HFFc6 (cell line): ENCODE measurements around the gene MKKS. TPM values are rescaled to one million over a fixed set of nuclear protein-coding genes. Genes with fewer than 3 reads are reported as not detected.
A peak's percentile ranks its signal among the peaks of the same experiment; 100 is the strongest.

ENCODE experiments used
- DNase-seq: peaks from one replicate; pipeline ENCODE4 v3.0.0-alpha.2; 2018
- H3K27ac Mint-ChIP-seq: 2 replicates; pipeline ENCODE4 v1.8.0; 2020; ENCODE audit warnings: mild to moderate bottlenecking, mixed read lengths
- H3K27me3 Mint-ChIP-seq: 2 replicates; pipeline ENCODE4 v1.8.0; 2021; ENCODE audit warnings: mild to moderate bottlenecking, moderate library complexity, mixed read lengths; ENCODE audit not compliant: insufficient read depth
- H3K36me3 Mint-ChIP-seq: 2 replicates; pipeline ENCODE4 v1.8.0; 2021; ENCODE audit warnings: low read depth, mixed read lengths
- H3K4me1 Mint-ChIP-seq: 2 replicates; pipeline ENCODE4 v1.8.0; 2020; ENCODE audit warnings: low read depth, mixed read lengths
- H3K4me3 Mint-ChIP-seq: 2 replicates; pipeline ENCODE4 v1.8.0; 2020; ENCODE audit warnings: mild to moderate bottlenecking, moderate library complexity, mixed read lengths
- H3K9me3 Mint-ChIP-seq: 2 replicates; pipeline ENCODE4 v1.8.0; 2020; ENCODE audit warnings: mild to moderate bottlenecking, mixed read lengths
- CTCF ChIP-seq: fragments of 200-600 bp; sonication (generic); IDR thresholded peaks from 2 replicates; pipeline ENCODE4 v1.5.0; 2021; ENCODE audit warnings: antibody characterized with exemption, mild to moderate bottlenecking
- total RNA-seq, 6 experiments: library from RNA; stranded (reverse); fragmentation: NEBNext Ultra II Directional; extraction: Animal tissue kit (Norgen Biotek cat#: 25700); gene quantifications; 2 replicates in 1 of 6; 3 replicates in 5 of 6; pipeline ENCODE4 v1.2.3, GENCODE V29; 2021

MKKS gene
- total RNA-seq, 6 experiments from 2014 or later: 6.0 to 10.0 (median 8.0) TPM

GRCh38 chr20:10469599-10469998 lies 35.6 kb upstream of the MKKS start:
- H3K4me3 Mint-ChIP-seq: no peak overlapping the region
- DNase-seq: peak; percentile 70
- peaks cover under 1% of the 10 kb centered on the region; the same call in 1 of the 2 replicates for H3K27me3 Mint-ChIP-seq
- peak overlapping the region; percentile 56; the same call in 1 of the 2 replicates for H3K27ac Mint-ChIP-seq
- no peaks in the 10 kb centered on the region for H3K9me3 Mint-ChIP-seq
- H3K4me1 Mint-ChIP-seq: peaks cover 24% of the 10 kb centered on the region
- TF ChIP-seq CTCF: peak; percentile 79
- H3K36me3 Mint-ChIP-seq: no peaks in the 10 kb centered on the region; the same call in 1 of the 2 replicates

GRCh38 chr20:10469056-10469455 lies 35.0 kb upstream of the MKKS start:
- no peak for TF ChIP-seq CTCF
- H3K27me3 Mint-ChIP-seq: no peaks in the 10 kb centered on the region
- peaks cover 24% of the 10 kb centered on the region for H3K4me1 Mint-ChIP-seq
- no peak overlapping the region for H3K27ac Mint-ChIP-seq
- DNase-seq: no peak
- H3K9me3 Mint-ChIP-seq: no peaks in the 10 kb centered on the region
- H3K4me3 Mint-ChIP-seq: no peak overlapping the region
- H3K36me3 Mint-ChIP-seq: no peaks in the 10 kb centered on the region; the same call in 1 of the 2 replicates

- Mint-ChIP-seq H3K36me3 (peaks cover 6% of the 10 kb centered on the region; the same call in 1 of the 2 replicates), H3K4me3 (no peak overlapping the region), H3K4me1 (peaks cover 25% of the 10 kb centered on the region), H3K27ac (peak overlapping the region; percentile 50; the same call in 1 of the 2 replicates), H3K9me3 (no peaks in the 10 kb centered on the region), H3K27me3 (no peaks in the 10 kb centered on the region)
- no peak for TF ChIP-seq CTCF
- DNase-seq: no peak
These were observed 34.4 kb upstream of the MKKS start for GRCh38 chr20:10468340-10468845.

GRCh38 chr20:10467681-10468339 lies 33.8 kb upstream of the MKKS start:
- H3K4me3 Mint-ChIP-seq: no peak overlapping the region
- peak; percentile 24 for DNase-seq
- peaks cover 31% of the 10 kb centered on the region for H3K4me1 Mint-ChIP-seq
- H3K27me3 Mint-ChIP-seq: no peaks in the 10 kb centered on the region
- no peaks in the 10 kb centered on the region for H3K9me3 Mint-ChIP-seq
- H3K36me3 Mint-ChIP-seq: peaks cover 10% of the 10 kb centered on the region; the same call in 1 of the 2 replicates
- H3K27ac Mint-ChIP-seq: peak overlapping the region; percentile 50; the same call in 1 of the 2 replicates
- TF ChIP-seq CTCF: no peak

- H3K4me1 Mint-ChIP-seq: peaks cover 40% of the 10 kb centered on the region
- H3K4me3 Mint-ChIP-seq: no peak overlapping the region
- no peak overlapping the region for H3K27ac Mint-ChIP-seq
- DNase-seq: no peak
- no peaks in the 10 kb centered on the region for H3K9me3 Mint-ChIP-seq
- no peaks in the 10 kb centered on the region for H3K27me3 Mint-ChIP-seq
- no peak for TF ChIP-seq CTCF
- H3K36me3 Mint-ChIP-seq: peaks cover 10% of the 10 kb centered on the region; the same call in 1 of the 2 replicates
These were observed 32.8 kb upstream of the MKKS start for GRCh38 chr20:10466855-10467254.
